ENCODE results near the gene NINJ2.

GRCh38 chr12:614411-614970 is 48.8 kb downstream of the NINJ2 start:
- TF ChIP-seq CTCF (IDR thresholded peaks at IDR 0.05) (peak in 2 of 4 donors; percentile 7 to 18), POLR2A (IDR thresholded peaks at IDR 0.05) (no peak)

Data from right lobe of liver (tissue), 4 donors.